HG03520 (cell line): ENCODE measurements around the gene TMEM132D.
"Not testable (repeated sequence)": the region's sequence is repeated elsewhere in the genome, so short reads cannot be mapped to it uniquely, and the experiment has no call there.

Experiments used
- ATAC-seq: cut with Tn5 transposase; IDR thresholded peaks from one replicate; pipeline ENCODE4 v1.9.1; 2021; ENCODE audit warnings: mild to moderate bottlenecking, moderate library complexity; ENCODE audit not compliant: unreplicated experiment

Gene TMEM132D

DNA sequence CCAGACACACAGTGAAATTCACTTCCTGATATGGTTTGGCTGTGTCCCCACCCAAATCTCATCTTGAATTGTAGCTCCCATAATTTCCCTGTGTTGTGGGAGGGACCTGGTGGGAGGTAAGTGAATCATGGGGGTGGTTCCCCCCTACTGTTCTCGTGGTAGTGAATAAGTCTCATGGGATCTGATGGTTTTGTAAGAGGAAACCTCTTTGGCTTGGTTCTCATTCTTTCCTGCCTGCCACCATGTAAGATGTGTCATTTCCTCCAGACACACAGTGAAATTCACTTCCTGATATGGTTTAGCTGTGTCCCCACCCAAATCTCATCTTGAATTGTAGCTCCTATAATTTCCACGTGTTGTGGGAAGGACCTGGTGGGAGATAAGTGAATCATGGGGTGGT, 354.8 kb downstream of the TMEM132D start:
- ATAC-seq = not testable (repeated sequence)

DNA sequence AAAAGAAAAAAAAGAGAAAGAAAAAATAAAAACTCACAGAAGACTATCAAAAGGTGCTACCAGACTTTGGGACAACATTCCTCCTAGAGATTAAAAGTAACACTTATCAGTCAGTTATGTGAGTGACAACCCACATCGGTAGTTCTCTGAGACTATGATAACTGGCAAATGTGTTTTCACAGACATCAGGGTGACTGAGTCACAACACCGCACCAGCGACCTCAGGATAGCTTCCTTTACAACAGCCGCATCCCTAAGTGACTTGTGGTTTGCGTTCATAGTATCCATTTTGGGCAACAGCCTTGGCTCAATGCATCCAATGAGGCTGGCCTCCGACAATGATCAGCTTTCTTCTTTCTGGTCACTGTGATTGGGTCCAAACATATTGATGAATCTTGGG, 359.1 kb downstream of the TMEM132D start:
- ATAC-seq = no peak

DNA sequence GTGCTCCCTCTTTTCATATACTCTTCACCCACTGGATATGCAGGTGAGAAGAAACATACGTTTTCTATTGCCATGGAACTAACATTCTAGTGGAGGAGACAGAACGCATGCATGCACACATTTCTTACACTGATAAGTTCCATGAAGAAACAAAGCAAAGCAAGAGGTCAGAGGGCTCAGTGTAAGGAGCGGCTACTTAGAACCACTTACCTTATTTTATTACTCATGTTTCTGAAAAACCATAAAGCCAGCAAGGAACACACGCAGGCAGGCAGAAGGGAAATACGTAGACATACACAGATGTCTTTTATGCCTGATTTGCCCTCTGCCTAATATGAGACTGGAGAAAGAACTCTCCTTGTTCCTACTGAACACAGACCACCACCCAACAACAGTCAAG, 362.9 kb downstream of the TMEM132D start:
- no peak for ATAC-seq

DNA sequence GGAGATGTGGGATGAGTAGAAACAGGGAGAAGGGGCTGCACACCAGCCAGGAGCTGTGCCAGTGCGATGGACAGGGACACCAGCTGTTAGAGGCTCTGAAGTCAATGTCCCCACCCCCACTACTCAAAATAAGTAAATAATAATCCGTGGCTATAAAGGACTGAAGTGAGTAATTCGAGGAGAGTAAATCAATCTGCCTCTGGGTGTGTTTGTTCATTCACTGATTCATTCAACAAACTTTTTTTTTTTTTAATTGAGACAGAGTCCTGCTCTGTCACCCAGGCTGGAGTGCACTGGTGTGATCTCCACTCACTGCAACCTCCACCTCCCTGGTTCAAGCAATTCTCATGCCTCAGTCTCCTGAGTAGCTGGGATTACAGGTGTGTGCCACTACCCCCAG, 363.6 kb downstream of the TMEM132D start:
- ATAC-seq = no peak

DNA sequence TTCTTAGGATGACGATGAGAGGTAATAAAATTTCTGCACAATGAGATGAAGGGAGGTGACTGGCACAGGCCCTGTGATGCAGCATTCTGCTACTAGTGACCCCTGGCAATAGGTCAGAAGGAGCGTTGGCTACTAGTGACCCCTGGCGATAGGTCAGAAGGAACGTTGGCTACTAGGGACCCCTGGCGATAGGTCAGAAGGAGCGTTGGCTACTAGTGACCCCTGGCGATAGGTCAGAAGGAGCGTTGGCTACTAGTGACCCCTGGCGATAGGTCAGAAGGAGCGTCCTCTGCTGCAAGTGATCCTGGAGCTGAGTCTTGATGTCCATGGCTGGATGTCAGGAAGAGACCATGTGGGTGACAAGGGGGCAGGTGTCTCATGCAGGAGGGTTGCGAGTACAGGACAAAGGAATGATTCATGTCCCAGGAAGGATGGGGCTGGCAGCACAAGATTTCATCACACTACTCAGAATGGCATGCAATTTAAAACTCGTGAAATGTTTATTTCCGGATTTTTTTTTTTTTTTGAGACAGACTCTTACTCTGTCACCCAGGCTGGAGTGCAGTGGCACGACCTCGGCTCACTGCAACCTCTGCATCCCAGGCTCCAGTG, 365.0 kb downstream of the TMEM132D start:
- not testable (repeated sequence) for ATAC-seq

DNA sequence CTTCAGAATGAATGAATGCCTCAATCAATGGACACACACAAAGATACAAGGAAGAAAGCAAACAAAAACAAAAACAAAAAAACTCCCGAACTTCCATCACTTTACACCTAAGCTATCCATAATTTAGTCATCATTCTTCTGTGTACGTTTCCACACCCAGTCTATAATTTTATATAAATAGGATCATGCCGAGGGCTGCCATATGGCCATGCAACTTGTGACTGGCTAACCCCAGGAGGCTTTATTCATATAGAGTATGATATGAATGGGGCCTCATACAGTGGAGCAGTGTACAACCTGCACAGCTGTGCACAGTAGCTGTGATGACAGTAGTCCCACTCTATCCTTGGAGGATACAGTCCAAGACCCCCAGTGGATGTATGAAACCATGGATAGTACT, 365.7 kb downstream of the TMEM132D start:
- ATAC-seq = no peak

DNA sequence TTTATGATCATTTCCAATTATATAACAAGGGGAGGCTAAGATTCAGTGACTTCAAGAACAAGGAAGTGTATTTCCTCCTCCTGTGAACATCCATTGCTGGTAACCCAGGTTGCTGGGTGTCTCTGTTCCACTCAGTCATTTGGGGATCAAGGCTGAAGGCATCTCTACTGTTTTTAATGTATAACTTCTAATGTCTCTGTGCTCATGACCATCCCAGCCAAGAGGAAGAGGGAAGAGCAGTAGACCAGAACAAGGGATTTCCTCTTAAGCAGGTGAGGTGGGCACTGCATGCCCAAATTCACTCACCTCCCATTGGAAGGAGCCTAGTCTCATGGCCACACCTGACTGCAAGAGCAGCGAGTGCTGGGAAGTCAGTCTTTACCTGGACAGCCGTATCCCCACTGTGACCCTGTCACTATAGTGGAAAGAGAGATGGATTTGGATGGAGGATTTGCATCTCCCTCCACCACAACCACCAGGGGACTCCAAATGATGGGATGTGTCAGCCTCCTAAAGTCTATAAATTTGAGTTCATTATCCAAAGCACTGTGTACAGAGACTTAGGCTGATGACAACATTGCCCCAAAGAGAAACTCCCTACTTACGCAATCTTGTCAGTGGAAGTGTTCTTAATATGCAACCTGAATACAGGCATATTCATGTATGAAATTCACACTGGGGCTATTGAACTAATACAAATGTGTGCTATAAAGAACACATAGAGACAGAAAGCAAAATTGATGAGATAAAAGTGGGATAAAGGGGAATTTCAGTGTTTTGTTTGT, 368.7 kb downstream of the TMEM132D start:
- ATAC-seq = no peak

DNA sequence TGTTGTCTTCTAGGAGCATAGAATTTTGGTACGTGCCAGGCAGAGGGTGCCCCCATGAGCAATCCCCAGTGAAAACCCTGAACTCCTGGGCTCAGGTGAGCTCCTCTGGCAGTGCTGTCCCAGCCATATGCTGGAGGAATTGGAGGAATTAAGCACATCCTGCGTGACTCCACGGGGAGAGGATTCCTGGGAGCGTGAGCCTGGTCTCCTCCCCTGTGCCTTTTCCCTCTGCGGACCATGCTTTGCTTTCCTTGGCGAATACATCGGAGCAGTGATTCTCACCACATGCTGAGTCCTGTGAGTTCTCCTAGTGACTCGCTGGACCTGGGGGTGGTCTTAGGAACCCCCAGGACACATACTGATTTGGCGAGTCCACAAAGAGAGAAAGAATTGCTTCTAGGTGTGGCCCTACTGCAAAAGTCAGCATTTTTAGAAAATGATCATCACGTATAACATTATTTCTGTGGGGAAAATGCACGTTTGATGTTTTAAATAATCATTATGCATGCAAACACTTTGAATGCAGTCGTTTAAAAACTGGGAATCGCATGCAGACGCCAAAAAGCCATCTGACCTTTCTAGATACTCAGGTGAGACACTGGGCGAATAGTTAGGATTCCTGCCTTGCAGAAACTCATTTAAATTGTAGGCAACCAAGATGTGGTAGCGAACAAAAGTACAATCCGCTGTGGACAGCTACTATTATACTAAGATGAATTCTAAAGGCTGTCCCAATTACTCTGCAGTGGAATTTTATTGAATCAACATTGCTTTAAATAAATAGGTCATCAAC, 370.9 kb downstream of the TMEM132D start:
- no peak for ATAC-seq

DNA sequence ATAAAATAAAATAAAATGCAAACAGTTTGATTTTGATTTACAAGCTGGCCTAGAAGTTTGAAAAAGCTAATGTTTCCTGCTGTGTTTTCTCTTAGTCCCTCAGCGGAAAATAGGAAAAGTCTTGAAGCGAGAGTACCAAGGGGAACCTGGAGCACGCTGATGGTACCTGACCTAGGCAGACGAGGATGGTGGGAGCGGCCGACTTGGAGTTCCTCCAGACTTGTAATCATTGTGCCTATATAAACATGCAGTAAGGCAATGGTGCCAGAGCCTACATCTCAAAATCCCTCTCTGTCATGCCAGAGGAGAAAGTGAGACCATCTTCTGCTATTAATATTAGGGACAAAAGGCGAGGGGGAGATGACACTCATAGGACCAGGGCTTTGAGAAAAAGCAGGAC, 371.7 kb downstream of the TMEM132D start:
- ATAC-seq = no peak

DNA sequence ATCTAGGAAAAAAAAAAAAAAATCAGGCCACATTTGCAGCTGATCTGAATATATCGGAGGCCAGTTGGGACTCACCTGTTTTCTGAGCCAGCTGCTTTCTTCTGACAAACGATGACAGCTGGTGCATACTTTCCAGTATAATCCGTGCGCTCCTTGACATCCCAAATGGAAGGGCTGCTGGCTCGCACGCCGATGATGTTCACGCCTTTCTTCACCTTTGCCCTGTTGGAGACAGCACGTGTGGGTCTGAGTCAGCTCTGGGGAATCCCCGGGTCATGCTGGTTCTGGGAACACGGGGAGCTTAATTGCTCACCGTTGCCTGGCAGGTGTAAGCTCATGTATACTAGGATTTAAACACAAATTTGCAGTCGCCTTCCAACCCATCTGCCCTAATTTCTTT, 372.8 kb downstream of the TMEM132D start:
- ATAC-seq = no peak

DNA sequence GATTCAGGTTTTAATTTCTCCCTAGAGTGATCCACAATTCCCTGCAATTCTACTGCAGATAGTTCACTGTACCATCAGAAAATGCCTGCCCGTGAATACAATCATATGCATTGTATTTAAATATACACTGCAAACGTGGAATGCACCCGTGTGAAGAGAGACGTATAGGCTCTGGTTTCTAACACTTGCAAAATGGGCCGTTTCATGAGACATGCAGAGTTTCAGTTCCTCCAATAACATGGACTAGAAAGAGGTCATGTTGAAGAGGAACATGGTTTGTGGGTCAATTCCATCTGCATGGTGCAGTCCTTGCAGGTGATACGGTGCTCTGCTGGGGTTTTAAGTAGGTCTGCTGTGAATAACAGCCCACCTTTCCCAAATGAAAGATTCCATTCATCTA, 373.3 kb downstream of the TMEM132D start:
- ATAC-seq = no peak

DNA sequence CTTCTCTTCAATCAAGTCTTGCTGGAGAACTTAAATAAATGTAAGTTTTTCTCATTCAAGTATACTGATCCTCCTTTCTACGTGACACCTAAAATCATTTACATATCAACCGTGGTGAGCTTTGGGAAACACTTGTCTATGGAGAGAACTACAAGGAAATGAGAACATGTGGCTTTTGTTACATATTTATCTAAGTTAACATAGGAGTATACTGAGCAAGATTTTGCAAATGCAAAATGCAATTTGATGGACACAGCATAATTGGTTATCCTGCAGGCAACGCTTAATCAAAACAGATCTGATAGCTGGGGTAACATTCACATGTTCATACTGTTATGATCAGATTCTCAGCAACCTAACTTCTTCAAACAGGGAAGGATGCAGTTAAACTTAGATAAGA, 376.3 kb downstream of the TMEM132D start:
- no peak for ATAC-seq

DNA sequence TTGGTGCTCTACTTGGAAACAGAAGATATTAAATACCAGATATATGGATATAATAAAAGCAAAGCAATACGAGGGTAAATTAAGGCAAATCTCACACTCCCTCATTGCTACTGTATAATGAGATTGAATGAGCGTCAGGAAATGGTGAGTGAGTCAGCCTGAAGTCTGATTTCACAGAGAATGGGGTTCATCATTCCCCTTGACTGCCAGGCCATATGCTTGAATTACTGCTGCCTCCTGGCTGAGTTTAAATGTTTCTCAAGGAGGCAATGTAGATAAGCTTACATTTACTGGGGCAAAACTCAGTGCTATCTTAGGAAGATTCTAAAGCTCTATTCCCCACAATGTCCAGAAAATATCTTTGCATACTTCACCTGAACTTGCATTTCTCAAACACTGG, 380.2 kb downstream of the TMEM132D start:
- no peak for ATAC-seq

DNA sequence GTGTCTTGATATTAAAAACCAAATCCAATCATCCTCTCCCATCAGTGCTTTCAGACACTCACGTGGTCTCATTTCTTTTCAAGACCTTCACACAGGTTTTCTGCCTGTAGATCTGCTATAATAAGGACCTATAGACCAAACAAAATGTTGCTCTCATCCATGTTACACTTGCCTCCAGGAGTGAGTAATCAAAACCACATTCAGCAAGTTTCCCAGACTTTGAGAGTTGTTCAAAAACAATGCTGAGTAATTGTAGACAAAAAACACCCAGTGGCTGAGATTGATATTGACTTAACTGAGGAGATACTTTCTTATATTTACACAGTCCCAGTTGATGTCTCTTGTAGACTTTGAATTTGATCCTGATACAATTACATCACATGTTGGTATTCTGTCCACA, 383.1 kb downstream of the TMEM132D start:
- ATAC-seq = no peak

DNA sequence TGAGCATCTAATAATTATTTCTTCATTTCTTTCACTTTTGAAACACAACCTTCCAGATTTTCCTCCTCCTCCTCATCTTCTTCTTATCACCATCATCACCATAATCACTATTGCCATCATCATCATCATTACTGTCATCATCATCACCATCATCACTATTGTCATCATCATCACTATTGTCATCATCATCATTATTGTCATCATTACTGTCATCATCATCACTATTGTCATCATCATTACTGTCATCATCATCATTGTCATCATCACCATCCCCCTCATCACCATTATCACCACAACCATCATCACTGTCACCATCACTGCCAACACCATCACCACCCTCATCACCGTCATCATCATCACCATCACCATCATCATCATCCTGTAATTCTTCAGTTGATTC, 400.0 kb downstream of the TMEM132D start:
- ATAC-seq = no peak

DNA sequence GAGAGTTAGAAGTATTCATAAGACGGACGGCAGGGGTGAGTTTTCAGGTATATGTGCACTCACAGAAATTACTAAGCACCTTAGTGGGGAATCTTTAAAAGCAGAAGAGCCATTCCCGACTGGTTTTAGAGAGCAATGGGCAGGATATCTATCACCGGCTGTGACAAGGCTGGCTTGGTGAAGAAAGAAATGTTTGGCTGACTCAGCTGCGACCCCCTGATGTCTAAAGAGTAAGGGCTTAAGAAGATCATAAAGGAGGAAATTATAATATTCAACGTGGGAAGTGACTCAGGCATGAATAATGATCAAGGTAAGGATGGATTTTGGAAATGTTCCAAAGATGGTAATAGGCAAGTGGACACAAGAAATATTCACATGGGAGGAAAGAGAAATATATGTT, 407.6 kb downstream of the TMEM132D start:
- no peak for ATAC-seq

DNA sequence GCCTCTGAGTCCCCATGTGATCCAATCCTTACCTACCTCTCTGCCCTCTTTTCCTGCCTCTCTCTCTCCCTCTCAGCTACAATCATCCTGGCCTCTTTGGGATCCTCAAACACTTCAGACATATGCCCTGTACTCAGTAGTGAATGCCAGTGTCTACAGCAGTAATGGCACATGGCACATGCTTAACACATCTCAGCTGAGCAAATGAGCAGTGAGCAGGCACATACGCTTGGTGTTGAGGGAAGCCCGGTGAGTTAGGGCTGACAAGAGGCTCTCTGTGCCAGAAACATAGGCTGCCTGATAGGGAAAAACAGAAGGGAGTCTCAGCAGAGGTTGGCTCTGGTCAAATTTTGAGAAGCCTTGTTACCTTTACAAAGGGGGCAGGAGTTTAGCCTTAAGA, 409.1 kb downstream of the TMEM132D start:
- no peak for ATAC-seq

DNA sequence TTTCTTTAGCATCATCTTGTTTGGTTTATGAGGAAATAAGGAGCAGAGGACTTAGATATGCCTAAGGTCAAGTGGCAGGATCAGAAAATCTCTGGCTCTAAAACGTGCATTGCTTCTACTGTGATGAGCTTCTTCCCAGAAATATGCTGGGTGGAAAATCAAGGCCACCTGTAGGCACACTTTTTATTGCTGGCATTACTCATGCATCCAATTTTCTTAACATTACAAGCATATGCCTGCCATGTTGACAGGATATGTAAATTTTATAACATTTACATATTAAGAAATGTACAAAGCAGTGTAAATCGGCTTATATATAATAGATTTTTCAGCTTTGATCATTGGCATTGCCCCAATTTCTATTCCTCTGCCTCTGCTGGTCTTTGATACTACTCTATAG, 409.6 kb downstream of the TMEM132D start:
- no peak for ATAC-seq

DNA sequence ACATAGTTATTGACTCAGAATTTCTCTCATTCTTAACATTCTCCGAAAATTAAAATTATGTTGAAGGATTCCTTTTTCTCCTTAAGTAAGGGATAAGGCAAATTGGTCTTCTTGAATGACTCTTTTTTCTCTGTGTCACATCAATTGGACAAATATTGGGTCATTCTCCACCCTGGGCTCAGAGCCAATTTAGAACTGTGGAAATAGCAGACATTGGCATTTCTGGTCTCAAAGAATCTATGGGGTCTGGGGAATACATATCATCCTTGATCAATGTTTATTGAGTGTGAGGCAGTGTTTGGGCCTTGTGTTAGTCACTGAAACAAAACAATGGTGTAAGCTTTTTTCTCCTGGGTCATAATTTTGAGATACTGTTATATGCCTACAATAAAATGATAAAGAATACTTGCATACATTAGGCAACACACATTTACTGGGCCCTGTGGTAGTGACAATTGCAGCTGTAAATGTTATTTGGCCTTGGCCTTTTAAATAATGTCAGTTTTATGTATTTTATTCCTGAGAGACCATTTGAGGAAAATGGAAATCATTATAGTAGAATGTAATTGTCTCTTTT, 414.6 kb downstream of the TMEM132D start:
- ATAC-seq = no peak

DNA sequence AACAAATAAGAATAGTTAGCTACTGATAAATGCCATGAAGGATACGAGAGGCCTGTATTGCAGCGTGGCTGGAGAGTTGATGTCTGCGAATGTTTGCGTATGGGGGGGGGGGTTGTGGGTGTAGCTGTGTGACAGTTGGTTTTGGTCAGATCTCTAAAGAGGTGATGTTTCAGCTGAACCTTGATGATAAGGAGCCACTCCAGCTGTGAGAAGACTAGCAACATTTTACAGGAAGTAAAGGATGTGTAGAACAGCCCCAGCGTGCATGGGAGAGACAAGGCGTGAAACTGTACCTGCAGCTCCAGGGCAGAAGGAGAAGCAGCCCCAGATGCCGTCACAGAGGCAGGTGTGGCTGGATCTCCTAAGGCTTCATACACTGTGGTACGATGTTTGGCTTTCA, 416.9 kb downstream of the TMEM132D start:
- no peak for ATAC-seq

DNA sequence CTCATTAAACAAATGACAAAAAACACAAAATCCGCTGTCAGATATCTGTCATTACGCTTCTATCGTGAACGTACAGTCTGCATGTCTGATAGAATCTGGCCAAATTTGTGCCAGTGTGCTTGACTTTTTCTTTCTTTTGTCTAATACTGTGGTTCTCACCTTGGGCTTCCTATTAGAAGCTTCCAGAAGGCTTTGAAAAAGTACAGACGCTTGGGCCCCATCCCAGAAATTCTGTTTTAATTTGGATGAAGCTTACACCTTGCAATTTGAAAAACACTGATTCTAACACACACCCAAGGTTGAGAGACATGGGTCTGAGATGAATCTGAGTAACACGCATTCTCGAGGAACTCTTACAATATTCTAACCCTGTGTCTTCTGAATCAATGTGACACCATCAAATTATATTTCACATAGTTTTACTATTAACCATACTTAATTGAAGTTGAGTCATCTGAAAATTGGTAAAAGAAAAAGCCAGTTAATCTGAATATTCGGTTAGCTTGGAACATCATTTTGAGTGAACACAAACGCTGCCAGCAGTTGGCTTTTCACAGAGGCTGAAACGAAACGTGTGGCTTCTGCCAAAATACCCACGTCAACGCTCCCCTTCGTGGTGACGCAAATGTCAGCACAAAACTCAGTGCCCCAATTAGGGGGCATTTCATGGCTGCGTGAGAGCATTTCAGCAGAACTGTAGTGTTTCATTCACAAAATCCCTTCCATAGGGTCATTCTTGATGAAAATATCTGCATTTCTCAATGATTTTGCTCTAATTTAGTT, 420.5 kb downstream of the TMEM132D start:
- ATAC-seq = no peak
